ENCODE results near the gene CNIH4. TPM values are rescaled to one million over a fixed set of nuclear protein-coding genes. Genes with fewer than 3 reads are reported as not detected.
"Not testable (repeated sequence)": the region's sequence is repeated elsewhere in the genome, so short reads cannot be mapped to it uniquely, and the experiment has no call there.

CNIH4 gene
- total and polyA plus RNA-seq, 9 donors = 24.6 to 51.8 (median 37.5) TPM

DNA sequence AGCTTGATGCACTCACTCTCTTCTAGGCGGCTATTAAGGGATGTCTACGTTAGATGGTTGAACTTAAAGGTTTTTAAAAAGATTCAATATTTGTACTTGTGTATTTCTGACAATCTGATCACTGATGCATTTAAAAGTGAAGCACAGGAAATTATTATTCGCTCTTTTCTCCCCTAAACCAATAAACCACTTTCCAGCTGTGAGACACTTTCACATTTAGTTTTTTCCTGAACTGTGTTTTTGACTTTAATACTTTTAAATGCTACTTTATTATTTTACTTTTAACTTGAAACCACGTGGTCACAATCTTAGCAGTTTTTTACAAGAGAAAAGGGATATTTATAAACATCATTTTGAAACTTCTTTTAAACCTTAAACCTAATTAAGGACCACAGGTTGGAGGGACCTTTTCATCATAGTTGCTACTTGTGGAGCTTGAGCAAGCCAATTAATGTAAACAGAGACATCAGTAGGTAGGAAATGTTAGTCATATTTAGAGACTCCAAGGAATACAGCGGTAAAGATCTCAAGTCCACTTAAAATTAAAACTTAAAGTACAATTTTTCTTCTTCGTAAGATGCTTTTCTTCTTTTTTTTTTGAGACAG lies 68.7 kb downstream of the CNIH4 start:
- H3K4me1 ChIP-seq (ENCODE audit: insufficient read depth) = peaks cover 1% of the 10 kb centered on the region
- no peak overlapping the region for H3K27ac ChIP-seq
- H3K27me3 ChIP-seq = no peaks in the 10 kb centered on the region
- H3K4me3 ChIP-seq = no peak overlapping the region
- DNase-seq = no peak
- H3K36me3 ChIP-seq = no peaks in the 10 kb centered on the region
- TF ChIP-seq, protein P1, sequence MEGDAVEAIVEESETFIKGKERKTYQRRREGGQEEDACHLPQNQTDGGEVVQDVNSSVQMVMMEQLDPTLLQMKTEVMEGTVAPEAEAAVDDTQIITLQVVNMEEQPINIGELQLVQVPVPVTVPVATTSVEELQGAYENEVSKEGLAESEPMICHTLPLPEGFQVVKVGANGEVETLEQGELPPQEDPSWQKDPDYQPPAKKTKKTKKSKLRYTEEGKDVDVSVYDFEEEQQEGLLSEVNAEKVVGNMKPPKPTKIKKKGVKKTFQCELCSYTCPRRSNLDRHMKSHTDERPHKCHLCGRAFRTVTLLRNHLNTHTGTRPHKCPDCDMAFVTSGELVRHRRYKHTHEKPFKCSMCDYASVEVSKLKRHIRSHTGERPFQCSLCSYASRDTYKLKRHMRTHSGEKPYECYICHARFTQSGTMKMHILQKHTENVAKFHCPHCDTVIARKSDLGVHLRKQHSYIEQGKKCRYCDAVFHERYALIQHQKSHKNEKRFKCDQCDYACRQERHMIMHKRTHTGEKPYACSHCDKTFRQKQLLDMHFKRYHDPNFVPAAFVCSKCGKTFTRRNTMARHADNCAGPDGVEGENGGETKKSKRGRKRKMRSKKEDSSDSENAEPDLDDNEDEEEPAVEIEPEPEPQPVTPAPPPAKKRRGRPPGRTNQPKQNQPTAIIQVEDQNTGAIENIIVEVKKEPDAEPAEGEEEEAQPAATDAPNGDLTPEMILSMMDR (IDR thresholded peaks at IDR 0.05) = no peak
- TF ChIP-seq EP300 (IDR thresholded peaks at IDR 0.05) (no peak), POLR2A (IDR thresholded peaks at IDR 0.05) (no peak)
- 79 to 88% (median 82%) methylated on average over 6 of the region's 6 CpGs for WGBS, 3 donors
- no peaks in the 10 kb centered on the region for H3K9me3 ChIP-seq
- intact Hi-C loops (cut with DNase I) = no loop called here

DNA sequence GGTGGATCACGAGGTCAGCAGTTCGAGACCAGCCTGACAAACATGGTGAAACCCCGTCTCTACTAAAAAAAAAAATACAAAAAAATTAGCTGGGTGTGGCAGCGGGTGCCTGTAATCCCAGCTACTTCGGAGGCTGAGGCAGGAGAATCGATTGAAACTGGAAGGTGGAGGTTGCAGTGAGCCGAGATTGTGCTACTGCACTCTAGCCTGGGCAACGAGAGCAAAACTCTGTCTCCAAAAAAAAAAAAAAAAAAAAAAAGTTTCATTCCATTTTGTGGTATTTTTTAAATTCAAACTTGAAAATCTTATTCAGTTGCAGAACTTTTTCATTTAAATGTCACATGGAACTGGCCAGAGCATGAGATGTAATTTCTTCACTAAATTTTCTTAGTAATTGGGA lies 70.2 kb downstream of the CNIH4 start:
- 81 to 92% (median 92%) methylated on average over 8 of the region's 8 CpGs for WGBS, 3 donors
- H3K27me3 ChIP-seq; DNase-seq; H3K4me1 ChIP-seq (ENCODE audit: insufficient read depth); intact Hi-C loops (cut with DNase I); H3K9me3 ChIP-seq; H3K36me3 ChIP-seq; H3K4me3 ChIP-seq; H3K27ac ChIP-seq: not testable (repeated sequence)

DNA sequence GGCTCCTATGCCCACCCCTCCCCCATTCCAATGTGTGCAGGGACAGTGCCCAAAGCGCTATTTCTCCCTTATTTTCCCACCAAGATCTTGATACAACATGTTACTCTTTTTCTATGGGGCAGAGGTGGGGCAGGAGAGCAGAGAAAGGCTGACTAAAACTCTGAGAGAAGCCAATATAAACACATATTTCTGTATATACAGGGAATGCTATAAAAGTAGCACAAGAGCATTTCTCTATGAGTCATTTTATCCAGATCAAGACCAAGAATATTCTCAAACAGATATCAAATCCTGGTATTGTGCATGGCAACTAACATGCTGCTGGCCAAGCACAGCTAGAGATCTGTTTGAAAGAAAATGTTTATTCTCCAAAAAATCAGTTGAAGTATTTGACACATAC lies 70.7 kb downstream of the CNIH4 start:
- H3K27ac ChIP-seq = no peak overlapping the region
- 81 to 89% (median 85%) methylated on average over 1 of the region's 1 CpG for WGBS, 3 donors

DNA sequence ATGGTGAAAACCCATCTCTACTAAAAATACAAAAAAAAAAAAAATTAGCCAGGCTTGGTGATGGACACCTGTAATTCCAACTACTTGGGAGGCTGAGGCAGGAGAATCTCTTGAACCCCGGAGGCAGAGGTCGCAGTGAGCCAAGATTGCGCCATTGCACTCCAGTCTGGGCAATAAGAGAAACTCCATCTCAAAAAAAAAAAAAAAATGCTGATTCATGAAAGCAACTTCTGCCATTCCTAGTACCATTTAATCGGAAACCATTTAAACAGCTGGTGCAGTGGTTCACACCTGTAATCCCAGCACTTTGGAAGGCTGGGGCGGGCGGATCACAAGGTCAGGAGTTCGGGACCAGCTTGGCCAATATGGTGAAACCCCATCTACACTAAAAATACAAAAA lies 72.0 kb downstream of the CNIH4 start:
- 90 to 97% (median 95%) methylated on average over 7 of the region's 7 CpGs for WGBS, 3 donors
- DNase-seq; H3K4me3 ChIP-seq; H3K4me1 ChIP-seq (ENCODE audit: insufficient read depth); H3K27me3 ChIP-seq; H3K9me3 ChIP-seq; H3K27ac ChIP-seq; H3K36me3 ChIP-seq; intact Hi-C loops (cut with DNase I): not testable (repeated sequence)

More for the DNA sequence above, 70.7 kb downstream of the CNIH4 start:
- intact Hi-C loops (cut with DNase I) = no loop called here
- no peak for DNase-seq
- H3K4me1 ChIP-seq (ENCODE audit: insufficient read depth) = peaks cover 6% of the 10 kb centered on the region
- no peaks in the 10 kb centered on the region for H3K9me3 ChIP-seq
- H3K4me3 ChIP-seq = no peak overlapping the region
- no peaks in the 10 kb centered on the region for H3K36me3 ChIP-seq
- H3K27me3 ChIP-seq = no peaks in the 10 kb centered on the region
- TF ChIP-seq EP300 (IDR thresholded peaks at IDR 0.05) (no peak), POLR2A (IDR thresholded peaks at IDR 0.05) (no peak)
- TF ChIP-seq, protein P1 (IDR thresholded peaks at IDR 0.05) = no peak

Small RNA genes lying within 50 kb of the gene (microRNA-seq; reads per million reads assigned to microRNA genes)
- 0 to 0.18 (median 0) reads per million in 3 donors for gene MIR4742

Small RNA genes lying within 50 kb of the gene (small RNA-seq; reads per million reads assigned to genes)
- gene MIR4742 = not detected

Other genes with a start within 250 kb of the CNIH4 start
- 10 to 100 TPM; 18.2 to 31.7 (median 27.0) TPM for gene FBXO28, start 242.8 kb upstream of the CNIH4 start, total RNA-seq
- 10 to 100 TPM; 11.2 to 17.9 TPM for gene FBXO28, start 242.8 kb upstream of the CNIH4 start, polyA plus RNA-seq
- 10 to 100 TPM; 37.9 to 61.3 (median 47.3) TPM for gene DEGS1, start 173.6 kb upstream of the CNIH4 start, total RNA-seq
- gene DEGS1, start 173.6 kb upstream of the CNIH4 start, polyA plus RNA-seq = 100 to 1,000 TPM in 1 of 2 donors, 10 to 100 TPM in 1; 35.7 to 113 TPM
- 10 to 100 TPM; 19.0 to 31.9 (median 23.4) TPM for gene NVL, start 26.7 kb upstream of the CNIH4 start, total RNA-seq
- gene NVL, start 26.7 kb upstream of the CNIH4 start, polyA plus RNA-seq = 10 to 100 TPM; 15.4 to 26.2 TPM
- gene WDR26, start 77.9 kb downstream of the CNIH4 start, total RNA-seq = 10 to 100 TPM; 50.4 to 66.5 (median 57.9) TPM
- gene WDR26, start 77.9 kb downstream of the CNIH4 start, polyA plus RNA-seq = 10 to 100 TPM; 28.5 to 55.7 TPM

All from ovary (tissue), 9 donors.